ENCODE measurements around the gene FABP7.
"Not testable (repeated sequence)": the region's sequence is repeated elsewhere in the genome, so short reads cannot be mapped to it uniquely, and the experiment has no call there.

The FABP7 gene

DNA sequence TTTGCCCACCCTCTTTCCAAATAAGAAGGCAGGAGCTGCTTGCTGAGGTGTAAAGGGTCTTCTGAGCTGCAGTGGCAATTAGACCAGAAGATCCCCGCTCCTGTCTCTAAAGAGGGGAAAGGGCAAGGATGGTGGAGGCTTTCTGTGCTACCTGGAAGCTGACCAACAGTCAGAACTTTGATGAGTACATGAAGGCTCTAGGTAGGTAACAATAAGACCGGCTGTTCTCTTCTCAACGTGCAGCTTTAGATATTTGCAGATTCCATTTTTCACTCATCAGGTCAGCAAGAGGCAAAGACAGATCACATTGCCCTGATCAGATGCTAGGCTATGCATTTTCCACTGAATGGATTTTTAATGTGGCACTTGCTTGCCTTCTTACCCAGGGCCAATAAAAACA, at the start of gene FABP7:
Gene FABP7, plus strand, starts transcription at position 50 of the 400 bp plus-strand sequence. Its CDS starts 79 bp downstream, at position 129.
- DNase-seq (ENCODE audit: low read depth in 3 of 3, low spot score in 1 of 3) = no peak

GRCh38 chr6:122730334-122730733, 49.2 kb upstream of the FABP7 start:
- DNase-seq (ENCODE audit: low read depth in 3 of 3, low spot score in 1 of 3) = no peak

- no peak for DNase-seq (ENCODE audit: low read depth in 3 of 3, low spot score in 1 of 3)
Observed at GRCh38 chr6:122730775-122731386, 48.6 kb upstream of the FABP7 start.

GRCh38 chr6:122733259-122733658, 46.3 kb upstream of the FABP7 start:
- no peak for DNase-seq (ENCODE audit: low read depth in 3 of 3, low spot score in 1 of 3)

DNA sequence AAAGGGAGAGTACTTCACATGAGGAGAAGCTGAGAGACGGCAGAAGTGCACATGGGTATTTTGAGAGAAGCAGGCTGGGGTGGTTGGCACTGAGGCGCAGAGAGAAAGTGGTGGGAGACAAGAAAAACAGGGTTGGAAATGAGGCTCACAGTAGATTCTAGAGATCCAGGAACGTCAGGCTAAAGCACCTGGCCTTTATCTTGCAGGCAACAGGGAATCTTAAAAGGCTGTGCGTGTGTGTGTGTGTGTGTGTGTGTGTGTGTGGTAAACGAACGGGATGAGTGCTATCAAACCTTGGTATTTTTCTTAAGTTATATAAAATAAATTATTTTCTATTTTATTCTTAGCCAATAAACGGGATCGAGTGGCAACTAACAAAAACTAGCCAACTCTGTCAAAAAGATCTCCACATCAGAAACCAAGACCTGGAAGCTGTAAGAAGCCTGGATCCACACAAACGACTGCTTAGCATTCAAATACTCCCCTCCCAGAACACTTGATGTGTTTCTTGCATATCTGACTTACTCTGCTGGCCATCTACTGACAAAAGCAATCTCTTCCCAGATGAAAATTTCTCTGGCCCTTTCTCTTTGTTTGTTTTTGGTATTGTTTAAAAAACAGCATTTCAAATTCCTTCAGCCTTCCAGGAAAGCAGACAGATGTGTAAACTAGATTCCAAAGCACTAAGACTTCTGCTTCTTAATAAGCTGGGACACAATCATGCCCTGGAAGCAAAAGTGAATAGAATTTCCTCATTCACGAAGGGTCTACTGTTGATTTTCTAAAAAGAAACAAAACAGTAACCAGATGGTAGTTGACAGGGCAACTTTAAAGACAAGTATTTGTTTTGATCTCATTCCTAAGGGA, 44.8 kb upstream of the FABP7 start:
- DNase-seq (ENCODE audit: low read depth in 3 of 3, low spot score in 1 of 3) = no peak

DNA sequence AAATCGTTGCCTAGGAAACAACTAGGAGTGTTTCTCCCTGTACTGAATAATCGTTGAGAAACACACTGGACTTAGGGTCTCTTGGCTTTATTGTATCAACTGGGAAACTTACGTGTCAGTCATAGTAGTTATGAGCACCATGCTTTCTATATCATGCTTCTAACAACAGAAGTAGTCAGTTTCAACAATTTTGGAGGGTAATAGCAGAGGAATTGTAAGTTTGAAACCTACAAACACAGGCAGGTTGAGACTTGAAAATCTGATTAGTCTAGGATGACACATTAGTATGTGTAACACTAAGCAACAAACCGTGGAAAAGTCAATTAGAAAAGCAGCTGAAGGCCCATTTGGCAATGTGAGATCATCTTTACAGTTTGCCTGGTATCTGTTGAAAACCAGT, 43.9 kb upstream of the FABP7 start:
- DNase-seq (ENCODE audit: low read depth in 3 of 3, low spot score in 1 of 3) = no peak

DNA sequence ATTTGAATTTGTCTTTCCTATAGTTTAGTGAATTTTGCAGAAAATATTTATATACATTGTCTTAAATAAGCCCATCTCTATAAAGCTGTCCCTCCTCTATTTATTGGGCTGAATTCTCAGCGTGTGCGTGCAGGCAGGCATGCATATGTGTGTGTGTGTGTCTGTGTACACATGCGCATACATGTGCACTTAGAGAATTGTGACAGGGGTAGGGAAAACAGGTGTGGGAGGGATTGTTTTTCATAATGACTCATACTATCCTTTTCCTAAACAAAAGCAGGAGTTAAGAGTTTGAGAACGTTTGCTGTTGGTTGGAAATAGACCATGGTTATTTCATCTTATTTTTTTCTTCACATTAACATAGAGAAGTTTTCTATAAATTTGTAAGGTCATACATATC, 43.4 kb upstream of the FABP7 start:
- DNase-seq (ENCODE audit: low read depth in 3 of 3, low spot score in 1 of 3) = no peak

DNA sequence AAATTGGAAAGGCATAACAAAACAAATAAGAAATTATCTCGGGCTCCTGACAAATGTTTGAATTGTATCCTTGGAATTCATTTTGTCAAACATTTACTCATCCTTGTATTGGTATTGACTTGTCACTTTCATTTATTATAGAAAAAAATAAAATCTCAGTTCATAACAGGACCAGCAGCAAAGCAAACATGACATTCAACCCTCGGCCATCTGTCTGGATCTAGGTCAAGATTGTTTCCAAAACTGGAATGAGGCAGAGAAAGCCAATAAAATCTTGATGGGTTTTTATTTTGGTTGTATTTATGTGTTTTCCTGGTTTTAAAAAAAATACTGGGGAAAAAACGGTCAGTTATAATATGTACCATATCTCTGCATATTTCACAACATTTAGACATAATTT, 42.9 kb upstream of the FABP7 start:
- no peak for DNase-seq (ENCODE audit: low read depth in 3 of 3, low spot score in 1 of 3)

GRCh38 chr6:122740091-122740490, 39.4 kb upstream of the FABP7 start:
- no peak for DNase-seq (ENCODE audit: low read depth in 3 of 3, low spot score in 1 of 3)

DNA sequence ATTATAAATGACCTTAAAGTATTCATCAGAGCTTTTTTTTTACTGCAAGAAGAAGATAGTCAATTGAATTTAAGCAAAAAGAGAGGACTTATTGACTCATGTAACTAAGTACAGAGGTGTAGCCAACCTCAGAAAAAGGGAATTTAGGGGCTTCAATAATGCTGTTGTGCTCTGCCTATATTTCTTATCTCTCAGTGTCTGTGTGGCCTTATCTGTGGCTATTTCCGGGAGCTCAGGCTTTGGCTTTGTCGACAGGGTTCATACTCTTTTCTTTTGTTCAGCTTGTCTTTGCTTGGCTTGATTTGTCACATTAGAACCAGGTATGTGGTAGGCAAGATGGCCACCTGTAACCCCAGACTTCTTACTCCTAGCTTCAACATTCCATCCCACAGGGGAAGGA, 38.6 kb upstream of the FABP7 start:
- no peak for DNase-seq (ENCODE audit: low read depth in 3 of 3, low spot score in 1 of 3)

DNA sequence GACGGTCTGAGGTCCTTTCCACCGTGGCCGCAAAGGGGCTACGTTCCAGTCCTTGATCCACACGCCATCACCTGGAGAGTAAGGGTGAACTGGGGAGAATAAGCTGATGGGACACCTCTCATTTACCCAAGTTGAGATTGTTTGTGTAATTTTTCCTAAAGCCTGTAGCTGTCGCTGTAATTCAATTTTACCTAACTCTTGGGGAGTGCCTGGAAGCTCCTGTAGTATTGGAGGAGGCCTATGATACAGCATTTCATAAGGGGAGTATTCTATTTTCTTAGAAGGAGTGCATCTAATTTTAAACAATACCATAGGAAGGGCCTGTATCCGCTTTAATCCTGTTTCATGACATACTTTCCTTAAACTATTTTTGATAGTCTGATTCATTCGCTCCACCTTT, 35.3 kb upstream of the FABP7 start:
- DNase-seq (ENCODE audit: low read depth in 3 of 3, low spot score in 1 of 3) = not testable (repeated sequence)

DNA sequence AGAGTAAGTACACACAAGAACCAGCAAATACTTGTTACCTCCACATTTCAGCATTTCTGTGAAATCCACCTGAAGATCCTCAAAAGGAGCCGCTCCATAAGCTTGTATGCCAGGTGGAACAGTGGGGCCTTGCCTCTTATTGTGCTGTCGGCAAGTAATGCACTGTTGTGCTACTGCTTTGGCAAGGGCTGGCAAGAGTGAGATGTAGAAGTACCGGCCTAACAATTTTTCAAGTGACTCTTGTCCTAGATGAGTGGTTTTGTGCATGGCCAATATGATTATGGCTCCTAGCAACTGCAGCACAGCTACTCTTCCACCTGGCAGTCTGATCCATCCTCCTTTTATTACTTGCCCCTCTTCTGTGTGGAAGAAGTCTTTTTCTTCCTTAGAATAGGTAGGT, 34.7 kb upstream of the FABP7 start:
- not testable (repeated sequence) for DNase-seq (ENCODE audit: low read depth in 3 of 3, low spot score in 1 of 3)

- no peak for DNase-seq (ENCODE audit: low read depth in 3 of 3, low spot score in 1 of 3)
Observed at GRCh38 chr6:122746688-122747087, 32.8 kb upstream of the FABP7 start.

GRCh38 chr6:122747573-122747972, 31.9 kb upstream of the FABP7 start:
- no peak for DNase-seq (ENCODE audit: low read depth in 3 of 3, low spot score in 1 of 3)

GRCh38 chr6:122748945-122749344, 30.6 kb upstream of the FABP7 start:
- DNase-seq (ENCODE audit: low read depth in 3 of 3, low spot score in 1 of 3) = not testable (repeated sequence)

GRCh38 chr6:122749451-122750050, 30.0 kb upstream of the FABP7 start:
- no peak for DNase-seq (ENCODE audit: low read depth in 3 of 3, low spot score in 1 of 3)

GRCh38 chr6:122751326-122751725, 28.2 kb upstream of the FABP7 start:
- no peak for DNase-seq (ENCODE audit: low read depth in 3 of 3, low spot score in 1 of 3)

GRCh38 chr6:122752459-122752858, 27.1 kb upstream of the FABP7 start:
- DNase-seq (ENCODE audit: low read depth in 3 of 3, low spot score in 1 of 3) = no peak

- DNase-seq (ENCODE audit: low read depth in 3 of 3, low spot score in 1 of 3) = no peak
Observed at GRCh38 chr6:122753000-122753687, 26.4 kb upstream of the FABP7 start.

DNA sequence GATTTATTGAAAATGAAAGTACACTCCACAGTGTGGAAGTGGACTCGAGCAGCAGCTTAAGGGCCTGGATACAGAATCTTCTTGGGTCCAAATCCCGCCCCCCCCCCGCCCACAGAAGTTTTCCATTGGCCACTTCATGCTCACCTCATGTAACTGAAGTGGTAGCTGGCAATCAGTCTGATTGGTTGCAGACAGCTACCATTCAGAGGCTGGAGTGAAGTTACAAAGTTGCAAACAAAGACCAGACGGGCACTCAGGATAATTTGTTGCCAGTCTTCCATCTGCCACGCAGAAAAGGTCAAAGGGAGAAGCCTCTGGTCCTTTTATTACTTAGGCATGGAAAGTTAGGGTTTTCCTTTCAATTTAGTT, 25.8 kb upstream of the FABP7 start:
- DNase-seq (ENCODE audit: low read depth in 3 of 3, low spot score in 1 of 3) = no peak

DNA sequence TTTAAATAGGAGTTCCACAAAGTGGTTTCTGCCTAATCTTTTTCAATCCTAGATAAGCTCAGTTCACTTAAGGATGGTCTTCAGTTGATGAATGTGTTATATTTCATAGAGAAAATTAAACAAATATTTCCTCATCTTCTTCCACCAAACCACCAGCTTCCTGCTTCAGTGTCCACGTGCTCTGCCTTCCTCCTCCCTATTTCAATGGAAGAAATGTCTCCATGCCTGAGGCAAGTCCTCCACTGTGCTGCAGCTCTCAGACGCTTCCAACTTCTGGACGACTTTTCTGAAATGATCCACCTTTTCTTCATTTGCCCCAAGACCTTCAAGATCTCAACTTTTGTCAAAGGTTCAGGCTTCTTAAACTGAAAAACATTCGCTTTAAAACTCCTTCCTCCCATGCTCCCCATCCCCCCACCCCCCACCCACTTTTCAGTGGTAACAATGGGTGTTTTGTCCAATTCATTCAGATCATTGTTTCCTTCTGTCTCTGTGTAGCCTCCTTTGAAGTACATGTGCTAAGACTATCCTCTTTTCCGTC, 25.3 kb upstream of the FABP7 start:
- no peak for DNase-seq (ENCODE audit: low read depth in 3 of 3, low spot score in 1 of 3)

All from stimulated activated CD4-positive, alpha-beta T cell treated with anti-CD3 and anti-CD28 coated beads, TNF-alpha, amount 100 ng/mL, for 1 hour (primary cell).